NK-92 (cell line): ENCODE data around the gene GATB.

ENCODE experiments used
- DNase-seq: peaks from one replicate; lab custom pipeline; 2025; ENCODE audit not compliant: unreplicated experiment; lab: John Stamatoyannopoulos, UW

The GATB gene

GRCh38 chr4:151675411-151675971 lies 85.3 kb downstream of the GATB start:
- no peak for DNase-seq

- DNase-seq: no peak
Measured at GRCh38 chr4:151674804-151675391, 85.9 kb downstream of the GATB start.

DNA sequence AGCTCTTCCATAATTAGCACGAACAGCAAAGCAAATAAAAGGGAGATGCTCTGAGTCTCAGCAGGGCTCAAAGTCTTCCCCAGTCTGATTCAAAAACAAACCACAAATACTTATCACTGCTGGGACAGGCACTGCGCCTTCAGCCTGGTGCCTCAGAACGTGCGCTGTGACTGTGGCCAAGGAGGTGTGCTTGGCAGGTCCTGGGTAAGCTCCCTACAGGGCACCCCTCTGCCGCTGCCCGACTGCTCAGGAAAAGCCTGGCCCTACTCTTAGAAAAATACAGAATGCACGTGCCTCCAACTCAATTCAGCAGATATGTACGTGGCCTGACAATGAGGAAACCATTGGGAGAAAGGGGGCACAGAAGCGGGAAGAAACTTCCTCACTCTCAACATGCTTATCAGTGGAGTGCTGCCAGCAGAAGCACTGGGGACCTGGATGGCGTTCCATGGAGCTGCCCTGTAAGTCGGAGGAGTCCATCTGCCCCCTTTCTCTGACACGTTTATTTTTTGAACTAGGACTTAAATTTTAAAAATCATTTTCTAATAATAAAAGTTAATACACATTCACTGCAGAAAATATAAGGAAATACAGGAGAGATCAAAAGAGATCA lies 86.8 kb downstream of the GATB start:
- no peak for DNase-seq

GRCh38 chr4:151672996-151673395 lies 87.8 kb downstream of the GATB start:
- DNase-seq: no peak

DNA sequence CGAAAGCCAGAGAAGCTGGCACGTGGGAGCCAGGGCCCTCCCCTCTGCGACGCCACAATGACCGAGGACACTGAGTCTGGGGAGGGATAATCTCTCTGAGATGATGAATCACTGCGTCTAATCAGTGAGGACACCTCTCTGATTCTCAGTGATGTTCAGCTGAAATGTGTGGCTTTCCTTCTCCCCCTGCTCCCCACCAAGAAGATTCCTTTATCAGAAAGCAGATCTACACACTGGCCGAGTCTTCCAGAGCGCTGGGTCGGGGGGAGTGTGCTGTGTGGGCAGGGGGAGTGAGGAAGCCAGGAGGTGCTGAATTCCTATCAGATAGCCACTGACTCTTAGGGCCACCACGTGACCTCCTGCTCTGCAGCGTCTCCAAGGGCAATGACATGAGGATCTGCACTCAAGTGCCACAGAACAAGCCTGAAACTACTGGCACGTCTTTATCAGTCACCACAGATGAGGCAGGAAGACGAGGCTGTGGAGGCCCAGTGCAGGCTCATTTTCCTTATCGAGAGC lies 89.2 kb downstream of the GATB start:
- no peak for DNase-seq

DNA sequence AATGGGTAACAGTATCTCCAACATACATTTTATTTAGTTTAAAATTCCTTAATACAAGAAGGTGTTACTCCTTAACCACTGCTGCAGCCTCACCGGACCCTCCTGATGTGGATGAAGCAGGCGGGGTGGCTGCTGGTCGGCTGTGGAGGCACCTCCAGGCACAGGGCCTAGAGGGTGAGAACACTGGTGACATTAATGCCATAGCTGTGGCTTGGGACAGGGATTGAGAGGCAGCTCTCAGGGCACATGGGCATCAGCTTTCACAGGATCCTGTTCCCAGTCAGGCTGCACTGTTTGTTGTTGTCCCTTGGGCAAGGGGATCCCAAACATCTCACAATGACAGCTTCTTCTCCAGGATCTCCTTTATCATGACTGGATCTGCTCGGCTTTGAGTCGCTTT lies 90.0 kb downstream of the GATB start:
- no peak for DNase-seq

DNA sequence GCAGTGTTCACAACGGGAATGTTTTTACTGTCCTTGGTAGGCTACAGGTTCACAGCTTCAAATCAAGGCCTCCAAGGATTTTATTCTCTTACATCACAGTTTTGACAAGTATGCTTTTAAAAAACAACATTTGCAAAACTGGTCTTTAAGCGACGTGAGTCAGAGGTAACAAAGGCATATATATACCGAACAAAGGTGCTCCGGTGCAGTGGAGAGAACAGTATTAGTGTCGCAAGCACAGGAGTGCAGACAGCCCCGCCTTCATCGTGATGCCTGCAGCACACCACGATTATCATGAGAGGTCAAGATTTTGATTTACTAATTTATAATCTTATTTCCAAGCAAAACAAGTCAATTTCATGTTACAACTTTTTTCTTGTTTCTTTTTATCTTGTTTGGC lies 90.8 kb downstream of the GATB start:
- no peak for DNase-seq

DNA sequence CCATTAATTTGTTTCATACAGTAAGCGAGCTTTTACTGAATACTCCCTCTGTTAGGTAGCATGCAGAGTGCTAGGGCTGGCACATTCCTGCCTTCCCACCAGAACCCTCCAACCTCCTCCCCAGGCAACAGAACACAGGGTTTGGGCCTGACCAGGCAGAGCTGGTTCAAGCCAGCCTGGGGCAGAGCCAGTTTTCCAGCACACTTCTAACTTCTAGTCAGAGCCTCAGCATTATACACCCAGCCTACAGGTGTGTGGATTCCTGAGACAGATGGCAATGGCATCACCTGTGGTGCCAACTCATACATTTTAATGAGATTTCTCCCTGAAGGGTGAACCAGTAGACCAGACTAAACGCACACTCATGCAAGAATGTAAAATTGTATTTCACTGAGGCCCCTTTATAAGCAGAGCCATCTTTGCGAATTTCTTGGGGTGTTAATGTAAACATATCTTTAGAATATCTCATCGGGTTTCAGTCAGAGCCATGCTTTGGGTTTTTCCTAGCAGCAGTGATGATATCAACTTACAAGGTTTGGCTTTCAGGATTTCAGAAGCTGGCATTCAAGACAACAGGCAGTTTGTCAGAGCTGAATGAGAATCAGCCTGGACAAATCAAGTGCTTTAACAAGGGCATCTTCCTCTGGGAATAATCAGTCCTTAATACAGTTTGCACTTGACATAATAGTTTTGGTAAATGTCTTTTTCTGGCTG lies 92.0 kb downstream of the GATB start:
- no peak for DNase-seq

DNA sequence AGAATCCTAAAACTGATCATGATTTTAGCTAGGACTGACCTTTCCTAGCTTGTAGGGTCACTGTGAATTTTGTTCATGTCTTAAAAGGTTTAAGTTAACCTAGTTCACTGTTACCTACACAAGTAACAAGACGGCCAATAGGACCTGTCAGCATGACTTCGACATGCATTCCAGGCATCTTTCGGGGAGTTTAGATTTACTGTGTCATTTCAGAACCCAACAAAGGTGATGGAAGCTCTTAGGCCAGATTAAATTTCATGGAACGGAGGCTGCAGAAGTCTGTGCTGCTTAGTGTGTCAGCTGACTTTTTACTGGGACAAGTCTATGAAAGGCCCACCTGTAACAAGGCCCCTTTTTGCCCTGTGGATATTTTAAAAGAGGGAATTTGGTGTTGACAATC lies 93.1 kb downstream of the GATB start:
- DNase-seq: no peak

- no peak for DNase-seq
Measured at GRCh38 chr4:151667048-151667447, 93.8 kb downstream of the GATB start.

DNA sequence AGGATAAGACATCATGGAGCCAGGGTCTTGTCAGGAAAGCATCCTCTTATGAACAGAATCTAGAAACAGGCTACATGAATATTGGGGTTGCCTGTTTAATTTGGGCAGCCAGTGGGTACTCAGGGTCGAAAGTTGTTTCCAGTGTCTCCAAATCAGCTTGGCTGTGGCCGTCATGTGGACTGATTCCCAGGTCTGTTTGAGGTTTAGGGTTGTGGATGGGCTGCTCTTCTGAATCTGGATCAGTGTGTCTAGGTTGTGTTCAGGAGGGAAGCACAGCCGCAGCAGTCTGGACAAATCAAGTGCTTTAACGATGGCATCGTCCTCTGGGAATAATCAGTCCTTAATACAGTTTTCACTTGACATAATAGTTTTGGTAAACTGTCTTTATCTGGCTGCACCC lies 94.3 kb downstream of the GATB start:
- no peak for DNase-seq

GRCh38 chr4:151665785-151666127 lies 95.1 kb downstream of the GATB start:
- DNase-seq: no peak

DNA sequence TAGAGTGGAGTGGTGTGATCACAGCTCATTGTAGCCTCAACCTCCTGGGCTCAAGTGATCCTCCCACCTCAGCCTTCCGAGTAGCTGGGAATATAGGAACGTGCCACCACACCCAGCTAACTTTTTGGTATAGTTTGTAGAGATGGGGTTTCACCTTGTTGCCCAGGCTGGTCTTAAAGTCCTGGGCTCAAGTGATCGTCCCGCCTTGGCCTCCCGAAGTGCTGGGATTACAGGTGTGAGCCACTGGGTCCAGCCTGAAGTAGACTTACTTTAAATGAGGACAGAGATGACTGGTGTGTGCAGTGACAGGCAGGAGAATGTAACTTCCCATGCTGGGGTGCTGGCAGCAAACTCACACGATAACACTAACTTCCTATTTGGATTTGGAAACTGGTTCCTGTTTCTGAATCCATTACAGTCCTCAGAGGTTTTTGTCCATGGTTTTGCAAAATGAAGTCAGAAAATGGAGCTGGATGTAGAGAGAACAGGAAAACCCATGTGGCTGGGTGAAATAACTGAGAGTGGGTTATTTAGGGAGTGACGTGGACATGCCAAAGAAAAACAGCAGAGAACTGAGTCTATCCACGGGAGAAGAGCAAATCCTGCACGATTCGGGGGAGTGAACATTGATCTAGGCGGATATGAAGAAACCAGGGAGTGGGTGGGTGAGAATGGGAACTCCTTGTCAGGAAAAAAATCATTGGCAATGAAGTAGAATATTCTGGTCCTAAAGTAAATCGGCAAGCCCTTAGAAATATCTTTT lies 95.6 kb downstream of the GATB start:
- no peak for DNase-seq

DNA sequence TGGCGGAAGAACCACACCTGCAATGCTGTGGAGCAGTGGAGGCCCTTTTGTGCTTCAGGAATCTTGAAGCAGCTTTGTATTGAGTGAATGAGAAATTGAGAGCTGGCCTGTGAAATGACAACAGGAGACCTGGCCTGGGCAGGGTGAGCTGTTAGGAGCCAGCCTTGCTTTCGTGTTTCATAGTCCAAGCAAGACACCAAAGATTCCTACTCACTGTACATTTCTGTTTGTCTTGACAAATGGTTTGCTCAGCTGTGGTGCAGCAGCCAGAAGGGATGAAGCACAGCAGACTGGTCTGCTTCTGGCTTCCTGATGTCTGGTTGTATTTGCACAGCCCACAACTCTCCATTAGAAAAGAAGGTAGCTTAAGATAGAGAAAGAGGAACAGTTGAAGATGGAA lies 96.5 kb downstream of the GATB start:
- no peak for DNase-seq

- DNase-seq: no peak
Measured at GRCh38 chr4:151663109-151663508, 97.7 kb downstream of the GATB start.

GRCh38 chr4:151661873-151662272 lies 98.9 kb downstream of the GATB start:
- no peak for DNase-seq

DNA sequence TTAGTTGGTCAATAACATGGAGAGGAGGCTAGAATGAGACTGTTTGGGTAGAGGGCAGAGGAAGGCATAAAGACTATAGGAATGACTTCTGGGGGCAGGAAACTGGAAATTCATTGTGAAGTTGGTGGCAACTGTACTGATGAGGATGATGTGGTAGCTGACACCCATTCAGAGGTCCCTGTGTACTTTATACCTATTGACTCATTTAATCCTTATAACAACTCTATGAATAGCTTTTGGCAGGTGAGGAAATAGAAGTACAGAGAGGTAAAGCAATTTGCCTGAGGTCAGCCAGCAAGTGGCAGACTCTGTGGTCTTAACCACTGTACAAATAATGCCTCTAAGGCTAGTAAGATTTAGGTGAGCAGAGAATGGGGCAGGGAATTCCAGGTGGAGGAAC lies 100.1 kb downstream of the GATB start:
- DNase-seq: no peak

- DNase-seq: no peak
Measured at GRCh38 chr4:151659601-151660364, 101.0 kb downstream of the GATB start.

DNA sequence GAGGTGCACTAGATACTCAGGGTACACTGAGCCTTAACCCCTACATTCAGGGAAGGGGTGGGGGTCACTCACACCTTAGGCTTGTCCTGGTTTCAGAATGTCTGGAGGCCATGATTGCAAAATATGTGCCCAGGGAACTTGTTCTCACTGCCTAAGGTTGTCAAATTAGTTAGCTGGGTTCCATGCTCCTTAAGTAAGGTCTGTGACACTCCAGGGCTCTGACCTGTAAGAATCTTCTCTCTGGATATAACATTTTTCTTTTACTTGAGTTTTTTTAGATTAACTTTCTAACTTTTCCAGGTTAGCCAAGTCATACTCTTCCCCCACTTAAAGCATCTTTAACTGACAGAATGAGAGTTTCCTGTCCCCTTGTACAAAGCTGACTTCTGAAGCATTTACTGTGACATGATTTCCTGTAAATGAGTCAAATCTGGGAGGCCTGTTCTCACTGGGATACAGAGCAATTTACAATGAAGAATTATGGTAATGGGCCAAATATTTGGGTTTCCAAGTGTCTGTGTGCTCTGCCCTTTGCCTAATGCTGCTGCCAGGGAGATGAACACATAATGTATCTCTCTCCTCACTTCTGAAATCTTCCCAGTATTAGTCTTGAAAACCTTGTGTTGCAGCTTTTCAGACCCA lies 101.7 kb downstream of the GATB start:
- no peak for DNase-seq

GRCh38 chr4:151657896-151658295 lies 102.9 kb downstream of the GATB start:
- no peak for DNase-seq
